ENCODE results near the gene PNPLA1.

Gene PNPLA1

DNA sequence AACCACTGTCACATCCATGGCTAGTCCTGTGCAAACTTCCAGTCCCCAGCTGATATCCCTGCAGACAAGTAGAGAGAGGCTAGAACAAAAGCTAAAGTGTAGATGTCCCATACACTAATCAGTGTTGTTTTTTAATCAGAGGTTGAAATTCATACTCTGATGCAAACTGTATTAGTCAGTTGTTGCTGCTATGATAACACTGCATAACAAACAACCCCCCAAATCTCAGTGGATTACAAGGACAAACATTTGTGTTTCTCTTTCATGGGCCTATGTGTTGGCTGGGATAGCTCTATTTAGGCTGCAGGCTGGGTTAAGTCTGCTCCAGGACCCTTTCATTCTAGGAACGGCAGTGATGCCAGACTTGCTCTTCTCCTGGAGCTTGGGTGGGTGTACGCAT lies 40.0 kb downstream of the PNPLA1 start:
- no peak overlapping the region for H3K4me3 ChIP-seq (ENCODE audit: low read depth, low read length)
- DNase-seq (ENCODE audit: low read depth) = no peak

DNA sequence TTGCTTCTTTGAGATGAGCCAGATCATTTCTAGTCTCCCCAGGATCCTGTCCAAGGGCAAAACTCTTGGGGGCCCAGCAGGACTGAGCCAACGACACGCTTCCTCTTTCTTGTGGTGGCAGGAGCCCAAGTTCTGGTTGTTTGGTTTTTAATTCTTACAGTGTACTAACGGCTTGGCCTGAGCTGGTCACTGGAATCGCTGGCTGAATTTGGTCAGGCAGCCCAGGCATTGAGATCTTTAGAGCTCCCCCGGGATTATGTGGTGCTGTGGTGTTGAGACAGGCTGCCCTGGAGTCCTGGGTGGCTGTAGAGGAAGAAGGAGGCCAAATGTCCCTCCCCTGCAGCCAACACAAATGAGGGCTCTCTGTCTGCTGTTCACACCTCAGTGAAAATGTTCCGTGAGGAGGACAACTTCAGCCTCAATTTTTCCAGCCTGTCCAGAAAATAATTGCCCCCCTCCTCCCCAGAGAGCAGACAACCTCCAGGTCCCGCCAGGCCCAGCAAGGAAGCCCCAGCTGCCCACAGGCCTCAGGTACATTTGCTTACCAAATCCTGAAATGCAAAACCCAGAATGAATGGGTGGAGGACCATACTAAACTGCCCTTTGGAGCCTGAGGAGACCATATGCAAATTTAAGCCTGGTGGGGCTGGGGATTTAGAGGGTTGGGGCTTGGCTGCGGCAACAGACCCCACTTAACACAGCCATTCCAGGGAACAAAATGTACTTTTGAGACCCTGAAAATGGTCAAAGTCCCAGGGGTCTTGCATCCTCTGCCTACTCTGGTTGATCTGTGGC lies 43.2 kb downstream of the PNPLA1 start:
- H3K4me3 ChIP-seq (ENCODE audit: low read depth, low read length) = no peak overlapping the region
- no peak for DNase-seq (ENCODE audit: low read depth)

DNA sequence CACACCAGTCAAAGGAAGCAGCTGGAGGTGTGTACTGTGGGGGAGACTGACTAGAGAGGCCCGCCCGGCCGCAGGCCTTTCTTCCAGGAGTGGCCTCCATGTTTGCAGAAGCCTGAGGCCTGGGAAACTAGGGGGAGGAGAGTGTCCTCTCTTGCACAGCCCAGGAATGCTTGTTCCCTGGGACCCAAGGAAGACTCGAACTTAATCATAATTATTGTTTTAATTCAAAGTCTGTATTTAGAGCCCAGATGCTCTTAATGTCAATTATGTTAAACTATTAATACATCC lies 43.7 kb downstream of the PNPLA1 start:
- no peak overlapping the region for H3K4me3 ChIP-seq (ENCODE audit: low read depth, low read length)
- DNase-seq (ENCODE audit: low read depth) = no peak

DNA sequence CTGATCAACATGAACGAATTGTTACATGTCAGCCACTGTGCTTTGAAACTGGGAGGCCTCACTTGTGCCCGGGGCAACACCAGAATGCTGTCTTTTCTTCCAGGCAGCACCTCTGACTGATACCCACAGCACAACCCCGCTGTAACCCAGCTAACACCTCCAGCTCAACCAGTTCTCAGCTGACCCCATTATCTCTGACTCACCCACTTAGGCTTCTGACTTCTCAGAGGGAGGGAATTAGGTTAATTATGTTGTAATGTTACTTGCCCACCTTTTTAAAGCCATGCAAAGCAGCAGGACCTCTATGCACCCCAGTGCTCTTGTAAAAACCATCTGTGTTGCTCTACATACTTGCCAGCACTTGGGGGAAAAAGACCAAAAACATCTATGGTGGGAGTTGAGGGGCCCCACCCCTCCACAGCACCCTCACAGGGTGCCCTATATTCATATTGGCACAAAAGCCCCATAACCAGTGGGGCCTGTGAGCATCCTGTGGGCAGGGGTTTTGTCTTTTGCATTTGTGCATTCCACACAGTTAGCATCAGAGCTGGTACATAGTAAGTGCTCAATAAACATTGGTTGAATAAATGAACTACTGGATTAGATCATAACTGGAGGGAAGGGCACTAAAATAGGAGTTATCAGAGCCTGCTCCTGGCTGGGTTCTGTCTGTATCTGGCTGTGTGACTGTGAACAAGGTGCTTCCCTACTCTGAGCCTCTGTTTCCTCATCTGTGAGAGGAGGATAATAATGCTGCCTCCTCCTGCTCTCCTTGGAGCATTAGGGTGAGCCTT lies 44.6 kb downstream of the PNPLA1 start:
- no peak overlapping the region for H3K4me3 ChIP-seq (ENCODE audit: low read depth, low read length)
- no peak for DNase-seq (ENCODE audit: low read depth)

DNA sequence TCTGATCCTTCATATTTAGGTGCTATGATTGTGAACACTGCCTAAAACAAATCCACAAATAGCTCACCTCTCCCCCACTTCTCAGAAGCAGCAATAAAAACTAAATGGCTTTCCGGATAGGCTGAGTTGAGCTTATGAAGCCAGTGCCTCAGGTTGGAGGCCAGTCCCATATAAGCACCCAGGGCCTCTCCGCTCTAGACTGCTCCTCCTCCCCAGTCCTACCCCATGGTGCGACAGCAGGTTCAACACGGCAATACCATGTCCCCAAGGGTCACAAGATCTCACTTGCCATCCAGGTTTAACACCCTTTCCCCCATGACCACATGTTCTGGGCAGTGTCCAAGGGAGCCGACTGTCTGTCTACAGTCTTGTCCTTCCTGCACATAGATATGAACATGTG lies 46.1 kb downstream of the PNPLA1 start:
- no peak overlapping the region for H3K4me3 ChIP-seq (ENCODE audit: low read depth, low read length)
- no peak for DNase-seq (ENCODE audit: low read depth)

DNA sequence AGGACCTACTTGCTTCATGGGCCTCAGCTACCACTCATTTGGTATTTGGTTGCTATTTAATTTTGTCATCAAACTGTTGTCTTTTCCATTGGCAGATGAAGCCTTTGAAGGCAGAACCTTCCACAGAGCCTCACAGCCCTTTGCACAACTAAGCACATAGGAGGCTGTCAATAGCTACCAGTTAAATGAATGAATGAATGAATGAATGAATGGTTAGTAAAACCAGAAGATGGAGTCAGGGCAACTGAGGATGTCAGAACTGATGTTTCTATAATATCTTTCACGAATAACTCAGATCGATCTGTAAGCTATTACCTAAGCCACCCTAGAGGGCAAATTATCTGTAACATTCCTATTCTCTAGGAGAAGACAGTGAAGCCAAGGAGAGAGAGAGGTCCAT lies 47.8 kb downstream of the PNPLA1 start:
- no peak overlapping the region for H3K4me3 ChIP-seq (ENCODE audit: low read depth, low read length)
- DNase-seq (ENCODE audit: low read depth) = no peak

DNA sequence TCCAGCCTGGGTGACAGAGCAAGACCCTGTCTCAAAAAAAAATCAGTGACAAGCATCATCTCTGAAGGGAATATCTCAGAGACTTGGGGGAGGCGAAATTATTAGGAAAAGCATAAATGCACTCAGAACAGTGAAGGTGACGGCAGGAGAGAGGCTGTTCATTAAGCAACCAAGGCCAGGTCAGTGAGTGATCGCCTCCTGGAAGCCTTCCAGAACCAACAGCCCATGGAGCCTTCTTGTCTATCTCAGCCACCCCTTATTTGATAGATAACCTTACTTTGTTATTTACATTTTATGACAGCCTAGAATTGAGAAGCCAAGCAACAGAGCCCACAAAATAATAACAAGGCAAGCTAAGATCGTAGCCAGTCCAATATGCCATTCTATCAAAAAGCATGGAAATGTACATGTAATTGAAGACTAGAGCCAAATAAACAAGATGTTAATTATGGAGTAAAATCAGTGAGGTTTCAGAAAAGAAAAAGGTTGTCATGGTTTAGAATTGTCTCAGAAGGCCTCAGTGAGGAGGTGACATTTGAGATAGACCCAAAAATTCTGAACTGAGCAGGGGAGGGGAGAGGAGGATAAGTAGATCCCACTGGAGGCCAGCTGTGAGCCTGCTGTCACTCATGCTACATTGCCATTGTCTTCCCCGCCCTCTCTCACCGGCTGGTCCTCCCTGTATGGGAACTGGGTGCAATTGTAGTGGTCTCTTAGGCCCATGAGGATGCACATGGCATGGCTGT lies 49.0 kb downstream of the PNPLA1 start:
- H3K4me3 ChIP-seq (ENCODE audit: low read depth, low read length) = no peak overlapping the region
- no peak for DNase-seq (ENCODE audit: low read depth)

DNA sequence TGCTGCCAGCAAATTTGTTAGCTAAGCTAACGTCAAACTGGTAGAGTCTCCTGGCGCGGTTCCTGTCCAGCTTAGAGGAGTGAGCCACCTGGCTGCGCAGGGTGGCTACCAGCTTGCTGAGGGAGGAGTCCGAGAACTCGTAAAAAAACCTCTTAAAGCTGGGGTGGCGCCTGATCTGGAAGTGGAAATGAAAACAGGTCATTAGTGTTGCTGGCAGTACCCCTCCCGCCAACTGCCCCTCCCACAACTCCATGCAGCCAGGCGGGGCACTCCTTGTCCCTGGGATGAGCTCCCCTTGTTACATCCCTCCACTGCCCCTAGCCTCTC lies 49.5 kb downstream of the PNPLA1 start:
- H3K4me3 ChIP-seq (ENCODE audit: low read depth, low read length) = no peak overlapping the region
- DNase-seq (ENCODE audit: low read depth) = no peak

DNA sequence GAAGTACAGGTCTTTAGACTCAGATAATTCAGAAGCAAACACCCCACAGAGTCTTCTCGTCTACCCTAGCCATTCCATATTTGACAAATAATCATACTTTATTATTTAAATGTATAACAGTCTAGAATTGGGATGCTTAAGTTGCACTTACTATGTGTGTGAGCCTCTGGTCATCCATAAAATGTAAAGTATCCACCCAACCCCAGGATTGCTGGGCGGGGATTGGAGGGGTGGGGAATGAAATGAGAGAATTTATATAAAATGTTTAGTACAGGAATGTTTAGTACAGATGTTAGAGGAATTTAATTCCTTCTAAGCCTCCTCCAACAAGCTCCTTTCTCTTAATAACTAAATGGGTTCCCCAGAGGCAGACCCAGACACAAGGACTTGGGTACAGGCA lies 50.0 kb downstream of the PNPLA1 start:
- no peak for DNase-seq (ENCODE audit: low read depth)
- no peak overlapping the region for H3K4me3 ChIP-seq (ENCODE audit: low read depth, low read length)

DNA sequence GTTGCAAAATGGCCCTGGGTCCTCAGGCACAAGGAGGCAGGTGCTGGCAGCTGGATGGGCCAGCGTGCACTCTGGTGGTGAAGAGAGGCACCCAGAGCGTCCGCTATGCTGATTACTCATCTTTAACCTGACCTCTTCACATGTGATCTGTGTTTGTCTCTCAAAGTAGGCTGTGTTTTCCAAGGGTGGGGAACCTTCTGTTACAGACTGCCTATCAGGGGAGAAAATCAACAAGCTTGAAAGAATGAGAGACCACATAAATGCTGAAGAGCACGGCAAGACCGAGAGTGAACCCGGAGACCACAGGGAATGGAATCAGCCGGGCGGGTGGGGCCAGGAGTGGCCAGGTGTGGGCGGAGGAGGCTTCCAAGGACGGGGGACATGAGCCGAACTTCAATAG lies 50.6 kb downstream of the PNPLA1 start:
- DNase-seq (ENCODE audit: low read depth) = no peak

DNA sequence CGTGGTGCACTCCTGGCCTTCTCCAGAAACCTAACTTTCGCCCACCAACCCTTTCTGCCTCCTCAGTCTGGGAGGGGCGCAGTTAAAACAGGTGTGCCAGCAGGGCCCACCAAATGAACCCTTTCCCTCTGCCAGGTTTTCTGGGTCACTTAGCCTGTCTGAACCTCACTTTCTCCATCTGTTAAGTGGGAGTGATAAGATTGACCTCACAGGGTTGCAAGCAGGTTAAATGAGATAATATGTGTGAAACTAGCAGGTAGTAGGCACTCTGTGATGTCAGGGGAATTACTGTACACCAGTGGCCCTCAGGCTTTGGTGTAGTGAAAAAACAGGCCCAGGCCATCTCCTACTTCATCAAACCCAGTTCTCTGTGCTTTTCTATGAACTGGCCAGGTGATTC lies 52.7 kb downstream of the PNPLA1 start:
- H3K4me3 ChIP-seq (ENCODE audit: low read depth, low read length) = no peak overlapping the region
- no peak for DNase-seq (ENCODE audit: low read depth)

More for the DNA sequence above, 50.6 kb downstream of the PNPLA1 start:
- H3K4me3 ChIP-seq (ENCODE audit: low read depth, low read length) = no peak overlapping the region

DNA sequence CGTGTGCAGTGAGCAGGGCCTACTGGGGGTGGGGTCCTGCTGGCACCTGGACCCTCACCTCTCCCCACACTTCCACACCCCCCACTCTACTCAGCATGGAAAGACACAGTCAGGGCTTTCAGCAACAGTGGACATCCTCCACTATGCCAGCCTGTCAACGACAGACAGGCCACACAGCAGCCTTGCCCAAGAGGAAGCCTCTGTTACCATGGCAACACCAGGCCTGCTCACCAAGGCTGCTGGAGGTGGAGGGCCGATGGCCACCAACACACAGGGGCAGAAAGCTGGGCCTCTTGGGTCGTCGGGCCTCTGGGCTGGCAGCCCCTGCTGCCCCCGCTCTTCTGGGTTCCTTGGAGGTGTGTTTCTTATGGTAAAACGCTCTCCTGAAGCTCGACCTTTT lies 53.2 kb downstream of the PNPLA1 start:
- H3K4me3 ChIP-seq (ENCODE audit: low read depth, low read length) = no peak overlapping the region
- DNase-seq (ENCODE audit: low read depth) = no peak

DNA sequence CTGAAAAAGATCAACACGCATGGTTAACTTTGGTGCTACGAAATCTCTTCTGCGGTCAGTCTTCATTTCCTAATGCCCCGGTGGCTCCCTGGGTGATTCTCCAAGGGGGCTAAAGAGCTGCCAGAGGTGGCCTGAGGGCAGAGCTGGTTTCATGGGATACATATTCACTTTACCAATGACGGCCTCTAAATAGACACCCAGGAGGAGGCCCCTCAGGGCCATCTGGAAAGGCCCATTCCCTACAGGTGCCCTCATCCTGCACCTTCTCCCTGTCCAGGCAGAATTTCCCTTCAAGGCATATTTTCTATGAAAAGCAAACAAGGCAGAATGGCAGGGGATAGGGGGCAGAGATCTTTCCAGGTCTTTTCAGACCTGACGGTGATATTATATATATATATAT lies 54.3 kb downstream of the PNPLA1 start:
- DNase-seq (ENCODE audit: low read depth) = no peak
- no peak overlapping the region for H3K4me3 ChIP-seq (ENCODE audit: low read depth, low read length)

DNA sequence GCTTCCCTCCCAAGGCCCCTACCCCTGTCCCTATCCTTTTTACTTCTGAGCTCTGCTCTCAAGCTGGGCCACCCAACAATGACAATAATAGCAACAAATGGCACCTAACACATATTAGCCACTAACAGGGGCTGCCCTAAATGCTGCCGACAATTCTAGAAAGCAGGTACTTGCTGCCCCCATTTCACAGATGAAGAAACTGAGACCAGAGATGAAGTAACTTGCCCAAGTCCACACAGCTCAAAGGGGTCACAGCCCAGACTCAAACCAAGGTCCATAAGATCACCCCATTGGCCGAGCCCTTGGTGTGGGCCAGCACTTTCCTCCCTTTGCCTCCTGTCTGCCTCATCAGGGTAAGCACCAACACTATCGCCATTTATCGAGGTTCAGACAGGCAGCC lies 54.9 kb downstream of the PNPLA1 start:
- no peak for DNase-seq (ENCODE audit: low read depth)

DNA sequence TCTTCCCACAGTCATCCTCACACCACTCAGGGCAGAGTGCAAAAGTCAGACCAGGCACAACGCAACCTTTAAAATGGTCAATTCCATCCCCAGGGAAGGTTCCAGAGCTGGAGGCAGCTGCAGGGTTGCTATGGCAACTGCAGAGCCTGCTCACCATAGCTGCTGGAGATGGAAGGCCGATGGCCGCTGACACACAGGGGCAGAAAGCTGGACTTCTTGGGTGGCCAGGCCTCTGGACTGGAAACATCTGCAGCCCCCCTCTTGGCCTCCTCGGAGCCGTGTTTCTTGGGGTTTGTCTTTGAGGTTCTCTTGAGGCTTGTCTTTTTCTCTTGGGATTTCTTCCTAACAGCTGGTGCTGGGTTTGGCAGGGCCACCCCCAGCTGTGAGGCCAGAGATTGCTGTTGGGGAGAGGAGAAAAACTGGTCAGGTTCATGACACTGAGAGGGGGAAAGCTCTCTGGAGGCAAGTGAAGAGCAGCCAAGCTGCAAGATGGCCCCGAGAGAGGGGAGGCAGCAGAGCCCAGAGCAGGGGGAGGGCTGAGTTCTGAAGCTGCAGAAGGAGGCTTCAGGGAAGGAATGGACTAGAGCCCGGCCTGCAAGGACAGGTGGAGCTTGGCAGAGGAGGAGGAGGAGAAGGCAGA lies 56.6 kb downstream of the PNPLA1 start:
- no peak for DNase-seq (ENCODE audit: low read depth)

More for the DNA sequence above, 54.9 kb downstream of the PNPLA1 start:
- no peak overlapping the region for H3K4me3 ChIP-seq (ENCODE audit: low read depth, low read length)

DNA sequence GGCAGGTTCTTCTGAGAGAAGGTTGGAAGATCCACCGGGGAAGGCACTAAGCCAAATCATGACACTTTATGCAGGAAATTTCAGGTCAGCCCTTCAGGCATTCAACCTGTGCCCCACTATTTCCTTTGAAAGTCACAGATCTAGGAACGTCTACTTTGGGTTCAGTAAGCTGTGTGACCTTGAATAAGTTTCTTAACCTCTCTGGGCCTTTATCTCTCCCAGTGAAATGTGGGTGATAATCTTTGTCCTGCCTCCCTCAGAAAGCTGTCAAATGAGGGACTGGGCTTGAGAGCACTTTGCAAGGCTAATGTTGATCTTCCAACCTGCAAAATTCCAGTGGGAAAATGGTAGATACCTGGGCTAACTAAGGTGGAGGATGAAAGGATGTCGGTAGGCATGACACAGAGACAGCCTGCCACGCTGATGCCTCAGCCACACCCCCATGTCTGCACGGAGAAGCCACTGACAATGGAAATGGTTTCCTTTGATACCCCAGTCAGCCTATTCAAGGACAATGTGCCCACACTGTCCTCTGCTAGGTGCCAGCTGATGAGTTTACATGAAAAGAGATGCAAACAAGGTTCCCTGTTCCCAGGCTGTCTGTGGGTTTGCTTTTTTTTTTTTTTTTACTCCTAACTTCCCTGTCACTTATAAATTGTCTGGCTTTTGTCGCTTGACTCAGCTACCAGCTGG lies 57.5 kb downstream of the PNPLA1 start:
- DNase-seq (ENCODE audit: low read depth) = no peak
- no peak overlapping the region for H3K4me3 ChIP-seq (ENCODE audit: low read depth, low read length)

More for the DNA sequence above, 56.6 kb downstream of the PNPLA1 start:
- no peak overlapping the region for H3K4me3 ChIP-seq (ENCODE audit: low read depth, low read length)

DNA sequence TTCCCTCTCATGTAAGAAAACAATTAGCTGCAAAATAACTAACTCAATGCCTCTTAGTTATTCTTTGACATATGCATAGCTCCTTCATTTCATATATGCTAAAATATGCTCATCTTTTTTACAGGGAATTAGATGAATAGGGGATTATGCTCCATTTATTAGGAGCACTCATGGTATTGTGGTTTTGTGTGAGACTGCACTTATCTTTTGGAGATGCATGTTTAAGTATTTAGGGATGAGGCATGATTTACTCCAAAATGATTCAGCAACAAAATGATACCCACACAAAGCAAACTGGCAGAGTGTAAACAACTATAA lies 58.0 kb downstream of the PNPLA1 start:
- no peak for DNase-seq (ENCODE audit: low read depth)

DNA sequence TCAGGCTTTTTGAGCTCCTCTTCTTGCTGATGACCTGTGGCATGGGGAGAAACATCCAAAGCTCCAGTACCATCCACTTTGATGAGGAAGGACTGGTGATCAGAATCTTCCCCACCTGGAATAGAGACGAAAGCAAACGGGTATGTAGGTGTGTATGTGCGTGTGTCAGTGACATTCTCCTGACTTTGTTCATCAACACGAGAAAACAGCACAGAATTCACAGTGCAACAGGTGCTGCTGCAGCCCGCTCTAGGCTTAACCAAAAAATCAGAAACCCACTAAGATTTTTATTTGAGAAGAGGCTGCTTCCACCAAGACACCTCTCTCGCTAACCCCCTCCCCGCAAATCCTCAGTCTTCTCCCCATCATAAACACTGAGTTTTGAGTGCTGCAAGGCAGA lies 58.7 kb downstream of the PNPLA1 start:
- DNase-seq (ENCODE audit: low read depth) = no peak
- no peak overlapping the region for H3K4me3 ChIP-seq (ENCODE audit: low read depth, low read length)

More for the DNA sequence above, 58.0 kb downstream of the PNPLA1 start:
- no peak overlapping the region for H3K4me3 ChIP-seq (ENCODE audit: low read depth, low read length)

DNA sequence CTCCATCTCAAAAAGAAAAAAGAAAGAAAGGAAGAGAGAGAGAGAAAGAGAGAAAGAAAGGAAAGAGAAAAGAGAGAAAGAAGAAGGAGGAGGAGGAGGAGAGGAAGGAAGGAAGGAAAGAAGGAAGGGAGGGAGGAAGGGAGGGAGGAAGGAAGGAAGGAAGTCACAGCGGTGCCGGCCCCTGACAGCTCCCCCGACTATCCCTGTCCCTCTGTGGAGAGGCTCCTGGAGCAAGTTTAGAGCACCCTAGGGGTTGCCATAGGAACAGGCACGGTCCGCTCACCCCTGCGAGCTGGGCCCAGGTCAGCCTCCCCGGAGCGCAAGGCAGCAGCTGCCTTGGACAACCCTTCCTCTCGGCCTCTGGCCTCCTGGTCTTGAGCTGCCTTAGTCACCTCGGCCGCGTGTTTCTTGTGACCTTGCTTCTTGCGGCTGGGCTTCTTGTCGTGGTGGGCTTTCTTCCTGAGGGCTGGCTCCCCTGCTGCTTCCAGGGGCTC lies 60.0 kb downstream of the PNPLA1 start:
- no peak for DNase-seq (ENCODE audit: low read depth)
- H3K4me3 ChIP-seq (ENCODE audit: low read depth, low read length) = no peak overlapping the region

DNA sequence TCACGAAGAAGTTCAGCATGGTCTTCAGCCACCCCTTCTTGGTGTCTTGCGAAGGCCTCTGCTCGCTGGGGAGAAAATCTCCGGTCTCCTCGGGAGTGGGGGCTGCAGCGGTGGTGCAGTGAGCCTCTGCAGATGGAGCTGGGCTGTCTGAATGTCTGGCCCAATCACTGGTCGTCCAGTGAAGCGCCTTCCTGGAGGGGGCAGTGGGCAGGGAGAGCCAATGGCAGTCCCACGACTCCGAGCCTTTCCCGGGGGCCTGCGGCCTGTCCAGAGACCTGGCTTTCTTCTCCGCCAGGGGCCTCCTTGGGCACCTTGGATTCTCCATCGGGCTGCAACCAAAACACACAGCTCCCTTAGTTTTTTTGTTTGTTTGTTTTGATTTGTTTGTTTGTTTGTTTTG lies 60.5 kb downstream of the PNPLA1 start:
- DNase-seq (ENCODE audit: low read depth) = no peak

More for the DNA sequence above, 60.5 kb downstream of the PNPLA1 start:
- H3K4me3 ChIP-seq (ENCODE audit: low read depth, low read length) = no peak overlapping the region
